ENCODE measurements around the gene SLC6A6.

The SLC6A6 gene

GRCh38 chr3:14360123-14360881, 42.1 kb upstream of the SLC6A6 start:
- Histone ChIP-seq H3K18ac (ENCODE audit: low read length) (no peak overlapping the region), H2AK5ac (ENCODE audit: low read length) (no peak overlapping the region), H3K4ac (ENCODE audit: low read depth, low read length) (no peak overlapping the region), H3K4me3 (ENCODE audit: low read length) (no peak overlapping the region), H3K79me1 (ENCODE audit: low read length) (no peaks in the 10 kb centered on the region), H3K9ac (ENCODE audit: low read length) (no peak overlapping the region), H3K23ac (ENCODE audit: low read length) (no peak overlapping the region), H3K79me2 (ENCODE audit: control insufficient read depth, insufficient read depth, low read length) (no peaks in the 10 kb centered on the region), H2BK120ac (ENCODE audit: low read depth, low read length) (no peak overlapping the region), H3K27me3 (ENCODE audit: insufficient read depth, low read length, poor library complexity) (no peaks in the 10 kb centered on the region), H3K36me3 (ENCODE audit: control insufficient read depth, insufficient read depth, low read length) (no peaks in the 10 kb centered on the region), H4K5ac (ENCODE audit: low read length) (no peak overlapping the region), H4K8ac (ENCODE audit: low read depth, low read length) (no peak overlapping the region), H3K56ac (ENCODE audit: low read length) (no peak overlapping the region), H3K27ac (ENCODE audit: low read depth, low read length) (no peak overlapping the region), H3K4me2 (ENCODE audit: low read length) (no peak overlapping the region), H2BK5ac (ENCODE audit: low read length) (no peak overlapping the region), H2BK15ac (replicated peaks; ENCODE audit: low read depth) (no peak overlapping the region), H3K4me1 (ENCODE audit: control insufficient read depth, low read depth, low read length) (no peaks in the 10 kb centered on the region)
- no peak for DNase-seq
- WGBS (ENCODE audit: extremely low coverage, insufficient coverage, low lambda C conversion rate) = no CpG with 5 or more reads among the region's 14 CpGs

DNA sequence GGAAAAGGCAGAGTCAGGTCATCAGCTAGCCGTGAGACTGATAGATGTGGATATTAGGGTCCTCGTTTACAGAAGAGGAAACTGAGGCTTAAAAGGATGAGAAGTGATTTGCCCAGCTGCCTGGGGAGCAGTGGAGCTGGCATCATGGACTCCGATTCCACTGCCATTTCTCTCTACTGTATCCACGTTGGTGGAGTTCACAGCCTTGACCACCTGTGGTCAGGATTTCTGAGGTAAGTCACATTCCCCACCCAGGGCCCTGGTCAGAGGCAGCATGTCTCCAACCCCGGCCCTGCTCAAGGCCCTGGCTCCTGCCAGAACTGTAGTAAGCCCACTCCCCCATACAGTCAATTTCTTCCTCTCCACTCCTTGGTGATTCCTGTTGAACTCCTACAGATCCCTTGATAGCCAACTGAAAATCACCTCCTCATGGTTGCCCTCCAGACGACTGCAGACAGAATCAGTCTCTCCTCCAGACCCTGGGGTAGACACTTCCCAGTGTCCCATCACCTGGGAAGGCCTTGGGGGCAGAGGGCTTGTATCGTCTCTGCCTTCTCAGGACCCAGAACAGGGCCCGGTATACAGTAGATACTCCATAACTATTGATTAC, 41.2 kb upstream of the SLC6A6 start:
- no CpG with 5 or more reads among the region's 8 CpGs for WGBS (ENCODE audit: extremely low coverage, insufficient coverage, low lambda C conversion rate)
- no peak overlapping the region for H3K27ac ChIP-seq (ENCODE audit: low read depth, low read length)
- H4K5ac ChIP-seq (ENCODE audit: low read length) = no peak overlapping the region
- H3K36me3 ChIP-seq (ENCODE audit: control insufficient read depth, insufficient read depth, low read length) = no peaks in the 10 kb centered on the region
- H2BK15ac ChIP-seq (replicated peaks; ENCODE audit: low read depth) = no peak overlapping the region
- no peak overlapping the region for H2AK5ac ChIP-seq (ENCODE audit: low read length)
- H3K4me3 ChIP-seq (ENCODE audit: low read length) = no peak overlapping the region
- H3K18ac ChIP-seq (ENCODE audit: low read length) = no peak overlapping the region
- H3K9ac ChIP-seq (ENCODE audit: low read length) = no peak overlapping the region
- H3K27me3 ChIP-seq (ENCODE audit: insufficient read depth, low read length, poor library complexity) = no peaks in the 10 kb centered on the region
- no peak overlapping the region for H3K23ac ChIP-seq (ENCODE audit: low read length)
- no peak for DNase-seq
- no peaks in the 10 kb centered on the region for H3K79me1 ChIP-seq (ENCODE audit: low read length)
- no peak overlapping the region for H3K4me2 ChIP-seq (ENCODE audit: low read length)
- no peaks in the 10 kb centered on the region for H3K79me2 ChIP-seq (ENCODE audit: control insufficient read depth, insufficient read depth, low read length)
- no peak overlapping the region for H4K8ac ChIP-seq (ENCODE audit: low read depth, low read length)
- no peak overlapping the region for H2BK5ac ChIP-seq (ENCODE audit: low read length)
- H3K4ac ChIP-seq (ENCODE audit: low read depth, low read length) = no peak overlapping the region
- H2BK120ac ChIP-seq (ENCODE audit: low read depth, low read length) = no peak overlapping the region
- H3K4me1 ChIP-seq (ENCODE audit: control insufficient read depth, low read depth, low read length) = no peaks in the 10 kb centered on the region
- H3K56ac ChIP-seq (ENCODE audit: low read length) = no peak overlapping the region

DNA sequence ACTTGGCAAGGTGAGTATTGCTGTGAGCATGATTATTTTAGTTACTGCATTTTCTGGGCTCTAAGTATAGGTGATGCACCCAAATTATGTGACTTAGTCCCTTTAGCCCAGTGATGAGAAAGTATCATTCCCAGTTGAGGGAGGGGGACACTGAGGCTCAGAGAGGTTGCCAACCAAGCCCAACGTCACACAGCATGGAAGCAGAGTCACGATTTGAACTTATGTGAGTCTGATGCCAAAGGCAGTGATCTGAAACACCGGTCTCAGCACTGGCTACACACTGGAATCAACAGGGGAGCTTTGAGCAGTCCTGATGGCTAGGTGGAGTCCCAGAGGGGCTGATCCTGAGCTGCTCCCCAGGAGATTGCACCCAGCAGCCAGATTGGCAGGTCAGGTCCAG, 39.5 kb upstream of the SLC6A6 start:
- Histone ChIP-seq H2BK15ac (replicated peaks; ENCODE audit: low read depth) (no peak overlapping the region), H3K9ac (ENCODE audit: low read length) (no peak overlapping the region), H2AK5ac (ENCODE audit: low read length) (no peak overlapping the region), H3K36me3 (ENCODE audit: control insufficient read depth, insufficient read depth, low read length) (no peaks in the 10 kb centered on the region), H4K8ac (ENCODE audit: low read depth, low read length) (no peak overlapping the region), H3K4me2 (ENCODE audit: low read length) (no peak overlapping the region), H3K4ac (ENCODE audit: low read depth, low read length) (no peak overlapping the region), H2BK5ac (ENCODE audit: low read length) (no peak overlapping the region), H3K18ac (ENCODE audit: low read length) (no peak overlapping the region), H4K5ac (ENCODE audit: low read length) (no peak overlapping the region), H3K4me3 (ENCODE audit: low read length) (no peak overlapping the region), H3K27ac (ENCODE audit: low read depth, low read length) (no peak overlapping the region), H2BK120ac (ENCODE audit: low read depth, low read length) (no peak overlapping the region), H3K23ac (ENCODE audit: low read length) (no peak overlapping the region), H3K4me1 (ENCODE audit: control insufficient read depth, low read depth, low read length) (no peaks in the 10 kb centered on the region), H3K79me2 (ENCODE audit: control insufficient read depth, insufficient read depth, low read length) (no peaks in the 10 kb centered on the region), H3K56ac (ENCODE audit: low read length) (no peak overlapping the region), H3K27me3 (ENCODE audit: insufficient read depth, low read length, poor library complexity) (no peaks in the 10 kb centered on the region), H3K79me1 (ENCODE audit: low read length) (no peaks in the 10 kb centered on the region)
- WGBS (ENCODE audit: extremely low coverage, insufficient coverage, low lambda C conversion rate) = no CpG with 5 or more reads among the region's 3 CpGs
- DNase-seq = no peak

DNA sequence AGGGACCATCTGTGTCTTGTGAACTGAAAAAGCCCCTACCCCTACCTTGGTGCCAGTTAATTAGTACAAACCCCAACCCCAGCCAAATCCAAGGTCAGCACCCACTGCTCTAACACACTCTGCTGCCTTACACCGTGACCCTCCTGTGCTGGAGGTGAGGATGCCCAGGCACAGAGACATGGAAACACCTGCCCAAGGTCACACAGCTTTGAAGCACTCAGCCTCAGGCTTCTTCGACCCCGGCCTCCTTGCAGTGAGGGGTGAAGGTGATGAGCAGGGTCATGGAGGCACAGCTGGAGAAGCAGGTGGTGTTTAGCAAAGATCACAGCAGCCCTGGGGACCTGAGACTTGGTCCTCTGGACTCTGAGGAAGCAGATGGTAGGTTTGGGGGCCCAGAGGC, 39.0 kb upstream of the SLC6A6 start:
- H3K9ac ChIP-seq (ENCODE audit: low read length) = no peak overlapping the region
- H3K27ac ChIP-seq (ENCODE audit: low read depth, low read length) = no peak overlapping the region
- WGBS (ENCODE audit: extremely low coverage, insufficient coverage, low lambda C conversion rate) = no CpG with 5 or more reads among the region's 3 CpGs
- no peak overlapping the region for H2AK5ac ChIP-seq (ENCODE audit: low read length)
- no peak overlapping the region for H2BK120ac ChIP-seq (ENCODE audit: low read depth, low read length)
- no peaks in the 10 kb centered on the region for H3K79me2 ChIP-seq (ENCODE audit: control insufficient read depth, insufficient read depth, low read length)
- H4K8ac ChIP-seq (ENCODE audit: low read depth, low read length) = no peak overlapping the region
- no peak overlapping the region for H3K23ac ChIP-seq (ENCODE audit: low read length)
- H3K4me2 ChIP-seq (ENCODE audit: low read length) = no peak overlapping the region
- no peak overlapping the region for H2BK5ac ChIP-seq (ENCODE audit: low read length)
- H3K4me3 ChIP-seq (ENCODE audit: low read length) = no peak overlapping the region
- no peaks in the 10 kb centered on the region for H3K36me3 ChIP-seq (ENCODE audit: control insufficient read depth, insufficient read depth, low read length)
- no peaks in the 10 kb centered on the region for H3K4me1 ChIP-seq (ENCODE audit: control insufficient read depth, low read depth, low read length)
- H2BK15ac ChIP-seq (replicated peaks; ENCODE audit: low read depth) = no peak overlapping the region
- no peak overlapping the region for H3K4ac ChIP-seq (ENCODE audit: low read depth, low read length)
- no peak for DNase-seq
- H3K56ac ChIP-seq (ENCODE audit: low read length) = no peak overlapping the region
- no peaks in the 10 kb centered on the region for H3K79me1 ChIP-seq (ENCODE audit: low read length)
- no peaks in the 10 kb centered on the region for H3K27me3 ChIP-seq (ENCODE audit: insufficient read depth, low read length, poor library complexity)
- H4K5ac ChIP-seq (ENCODE audit: low read length) = no peak overlapping the region
- H3K18ac ChIP-seq (ENCODE audit: low read length) = no peak overlapping the region

GRCh38 chr3:14363991-14364390, 38.4 kb upstream of the SLC6A6 start:
- Histone ChIP-seq H3K56ac (ENCODE audit: low read length) (no peak overlapping the region), H2BK15ac (replicated peaks; ENCODE audit: low read depth) (no peak overlapping the region)

More at GRCh38 chr3:14363991-14364390, 38.4 kb upstream of the SLC6A6 start:
- no peak for DNase-seq
- no peaks in the 10 kb centered on the region for H3K4me1 ChIP-seq (ENCODE audit: control insufficient read depth, low read depth, low read length)
- H3K4me2 ChIP-seq (ENCODE audit: low read length) = no peak overlapping the region
- H3K4ac ChIP-seq (ENCODE audit: low read depth, low read length) = no peak overlapping the region
- H3K27ac ChIP-seq (ENCODE audit: low read depth, low read length) = no peak overlapping the region
- no peak overlapping the region for H4K5ac ChIP-seq (ENCODE audit: low read length)
- H3K23ac ChIP-seq (ENCODE audit: low read length) = no peak overlapping the region
- no peak overlapping the region for H2BK120ac ChIP-seq (ENCODE audit: low read depth, low read length)
- no peak overlapping the region for H3K4me3 ChIP-seq (ENCODE audit: low read length)
- H3K9ac ChIP-seq (ENCODE audit: low read length) = no peak overlapping the region
- H3K79me1 ChIP-seq (ENCODE audit: low read length) = no peaks in the 10 kb centered on the region
- no peak overlapping the region for H3K18ac ChIP-seq (ENCODE audit: low read length)
- no peak overlapping the region for H4K8ac ChIP-seq (ENCODE audit: low read depth, low read length)
- H3K79me2 ChIP-seq (ENCODE audit: control insufficient read depth, insufficient read depth, low read length) = no peaks in the 10 kb centered on the region
- no peak overlapping the region for H2BK5ac ChIP-seq (ENCODE audit: low read length)
- H3K27me3 ChIP-seq (ENCODE audit: insufficient read depth, low read length, poor library complexity) = no peaks in the 10 kb centered on the region
- H2AK5ac ChIP-seq (ENCODE audit: low read length) = no peak overlapping the region
- no CpG with 5 or more reads among the region's 5 CpGs for WGBS (ENCODE audit: extremely low coverage, insufficient coverage, low lambda C conversion rate)
- H3K36me3 ChIP-seq (ENCODE audit: control insufficient read depth, insufficient read depth, low read length) = no peaks in the 10 kb centered on the region
